Measurements from ENCODE around the gene PTPRN2.

PTPRN2 gene

GRCh38 chr7:157739031-157739430, 848.6 kb downstream of the PTPRN2 start:
- H3K36me3 Mint-ChIP-seq (ENCODE audit: low read depth) = no peaks in the 10 kb centered on the region
- peaks cover 2% of the 10 kb centered on the region for H3K9me3 Mint-ChIP-seq
- H3K27me3 Mint-ChIP-seq (ENCODE audit: low read depth, poor library complexity) = peaks cover 62% of the 10 kb centered on the region
- H3K4me1 Mint-ChIP-seq = peaks cover 31% of the 10 kb centered on the region
- H3K27ac Mint-ChIP-seq = no peak overlapping the region
- DNase-seq = no peak
- H3K4me3 Mint-ChIP-seq = no peak overlapping the region
- no peak for TF ChIP-seq CTCF (IDR thresholded peaks at IDR 0.05)

- peak overlapping the region; percentile 60 for H3K27ac Mint-ChIP-seq
- H3K27me3 Mint-ChIP-seq (ENCODE audit: low read depth, poor library complexity) = peaks cover 69% of the 10 kb centered on the region
- peaks cover 31% of the 10 kb centered on the region for H3K4me1 Mint-ChIP-seq
- H3K4me3 Mint-ChIP-seq = peak overlapping the region; percentile 67
- no peak for TF ChIP-seq CTCF (IDR thresholded peaks at IDR 0.05)
- no peaks in the 10 kb centered on the region for H3K36me3 Mint-ChIP-seq (ENCODE audit: low read depth)
- DNase-seq = peak; percentile 54
- H3K9me3 Mint-ChIP-seq = peaks cover 4% of the 10 kb centered on the region
These were observed 849.6 kb downstream of the PTPRN2 start for GRCh38 chr7:157738066-157738460.

- TF ChIP-seq CTCF (IDR thresholded peaks at IDR 0.05) = no peak
- Mint-ChIP-seq H3K4me1 (peaks cover 31% of the 10 kb centered on the region), H3K4me3 (no peak overlapping the region), H3K9me3 (peaks cover 4% of the 10 kb centered on the region), H3K36me3 (ENCODE audit: low read depth) (no peaks in the 10 kb centered on the region), H3K27me3 (ENCODE audit: low read depth, poor library complexity) (peaks cover 72% of the 10 kb centered on the region), H3K27ac (peak overlapping the region; percentile 60)
- DNase-seq = no peak
These were observed 850.2 kb downstream of the PTPRN2 start for GRCh38 chr7:157737151-157738065.

GRCh38 chr7:157736341-157736740, 851.3 kb downstream of the PTPRN2 start:
- Mint-ChIP-seq H3K27me3 (ENCODE audit: low read depth, poor library complexity) (peaks cover 71% of the 10 kb centered on the region), H3K9me3 (peaks cover 4% of the 10 kb centered on the region), H3K4me1 (peaks cover 31% of the 10 kb centered on the region), H3K27ac (no peak overlapping the region), H3K4me3 (no peak overlapping the region), H3K36me3 (ENCODE audit: low read depth) (no peaks in the 10 kb centered on the region)
- no peak for TF ChIP-seq CTCF (IDR thresholded peaks at IDR 0.05)
- no peak for DNase-seq

GRCh38 chr7:157735826-157736225, 851.8 kb downstream of the PTPRN2 start:
- no peak for DNase-seq
- Mint-ChIP-seq H3K36me3 (ENCODE audit: low read depth) (no peaks in the 10 kb centered on the region), H3K27me3 (ENCODE audit: low read depth, poor library complexity) (peaks cover 74% of the 10 kb centered on the region), H3K4me3 (no peak overlapping the region), H3K27ac (no peak overlapping the region), H3K4me1 (peaks cover 35% of the 10 kb centered on the region), H3K9me3 (peaks cover 4% of the 10 kb centered on the region)
- TF ChIP-seq CTCF (IDR thresholded peaks at IDR 0.05) = no peak

Data from nephron progenitor cell (in vitro differentiated cells).